Breast epithelium (tissue), 4 donors: ENCODE data around the gene MPP2. TPM values are rescaled to one million over a fixed set of nuclear protein-coding genes. Genes with fewer than 3 reads are reported as not detected.
A peak's percentile ranks its signal among the peaks of the same experiment; 100 is the strongest.

Experiments used
- DNase-seq, 2 donors: peaks; one replicate each; pipeline ENCODE4 v3.0.0-alpha.2; 2019; ENCODE audit warnings: low spot score in 2 of 2
- H3K27ac ChIP-seq, 2 donors: fragments of 200-600 bp; sonication (generic) in 1 of 2; one replicate each; pipeline ENCODE4 v1.5.1; 2016 to 2019; ENCODE audit warnings: mild to moderate bottlenecking in 1 of 2
- H3K27me3 ChIP-seq, 2 donors: fragments of 200-600 bp; sonication (generic) in 1 of 2; one replicate each; pipeline versions ENCODE4 v1.5.1 to v1.6.0; 2017 to 2019; ENCODE audit warnings: control low read depth in 1 of 2, mild to moderate bottlenecking in 1 of 2
- H3K36me3 ChIP-seq: fragments of 200-600 bp; one replicate; pipeline ENCODE4 v1.5.1; 2019
- H3K4me1 ChIP-seq, 2 donors: fragments of 200-600 bp; sonication (generic); one replicate each; pipeline ENCODE4 v1.5.1; 2016 to 2019; ENCODE audit warnings: control low read depth in 1 of 2
- H3K4me3 ChIP-seq, 3 donors: fragments of 200-600 bp; sonication (generic); 1 replicate in 2 of 3; 2 replicates in 1 of 3; pipeline ENCODE4 v1.5.1; 2016 to 2019; ENCODE audit warnings: mild to moderate bottlenecking in 3 of 3, moderate library complexity in 2 of 3
- H3K9me3 ChIP-seq, 2 donors: fragments of 200-600 bp; sonication (generic) in 1 of 2; one replicate each; pipeline ENCODE4 v1.5.1; 2016 to 2019; ENCODE audit warnings: control low read depth in 1 of 2
- POLR2A ChIP-seq: fragments of 450-650 bp; IDR thresholded peaks from one replicate; pipeline ENCODE4 v1.6.1; 2016; ENCODE audit warnings: antibody characterized with exemption, mild to moderate bottlenecking, moderate library complexity
- POLR2AphosphoS5 ChIP-seq, 3 donors: sonication (generic); formaldehyde crosslinking; IDR thresholded peaks; one replicate each; pipeline ENCODE4 v1.6.1; 2017; ENCODE audit warnings: antibody characterized with exemption in 3 of 3
- intact Hi-C: fragments of 100-400 bp; cut with DNase I; formaldehyde crosslinking; loops from one replicate; pipeline ENCODE4 v1.15.1; 2023; ENCODE audit warnings: low total_unique reads
- total RNA-seq, 3 donors: library from RNA; depleted of rRNA; stranded (reverse); fragments of >200 nt; gene quantifications; one replicate each; pipeline ENCODE4 v1.1.0, GENCODE V29; 2016
- TF ChIP-seq, protein P1 (sequence below), 3 donors: fragments of 450-650 bp; IDR thresholded peaks; one replicate each; pipeline ENCODE4 v1.5.1; 2016 to 2017; ENCODE audit warnings: antibody characterized with exemption in 3 of 3, mild to moderate bottlenecking in 3 of 3, moderate library complexity in 3 of 3

The MPP2 gene
- total RNA-seq, 3 donors from 2014 or later: 2.6 to 7.9 (median 3.9) TPM

- H3K4me1 ChIP-seq: peaks cover 0 to 7% of the 10 kb centered on the region in 2 donors
- intact Hi-C loops: loop anchor here (10.0 kb wide), 1 partner anchor 55 kb away; the partner anchor contains the start of gene DUSP3
- H3K36me3 ChIP-seq: no peaks in the 10 kb centered on the region
- no peak for DNase-seq
- TF ChIP-seq, protein P1, sequence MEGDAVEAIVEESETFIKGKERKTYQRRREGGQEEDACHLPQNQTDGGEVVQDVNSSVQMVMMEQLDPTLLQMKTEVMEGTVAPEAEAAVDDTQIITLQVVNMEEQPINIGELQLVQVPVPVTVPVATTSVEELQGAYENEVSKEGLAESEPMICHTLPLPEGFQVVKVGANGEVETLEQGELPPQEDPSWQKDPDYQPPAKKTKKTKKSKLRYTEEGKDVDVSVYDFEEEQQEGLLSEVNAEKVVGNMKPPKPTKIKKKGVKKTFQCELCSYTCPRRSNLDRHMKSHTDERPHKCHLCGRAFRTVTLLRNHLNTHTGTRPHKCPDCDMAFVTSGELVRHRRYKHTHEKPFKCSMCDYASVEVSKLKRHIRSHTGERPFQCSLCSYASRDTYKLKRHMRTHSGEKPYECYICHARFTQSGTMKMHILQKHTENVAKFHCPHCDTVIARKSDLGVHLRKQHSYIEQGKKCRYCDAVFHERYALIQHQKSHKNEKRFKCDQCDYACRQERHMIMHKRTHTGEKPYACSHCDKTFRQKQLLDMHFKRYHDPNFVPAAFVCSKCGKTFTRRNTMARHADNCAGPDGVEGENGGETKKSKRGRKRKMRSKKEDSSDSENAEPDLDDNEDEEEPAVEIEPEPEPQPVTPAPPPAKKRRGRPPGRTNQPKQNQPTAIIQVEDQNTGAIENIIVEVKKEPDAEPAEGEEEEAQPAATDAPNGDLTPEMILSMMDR (IDR thresholded peaks at IDR 0.05): no peak
- TF ChIP-seq POLR2AphosphoS5 (IDR thresholded peaks at IDR 0.05) (no peak), POLR2A (no peak)
- H3K27me3 ChIP-seq: no peaks in the 10 kb centered on the region
- H3K27ac ChIP-seq: no peak overlapping the region
- H3K4me3 ChIP-seq: no peak overlapping the region
- H3K9me3 ChIP-seq: no peaks in the 10 kb centered on the region
Measured at GRCh38 chr17:43829738-43830137, 77.6 kb downstream of the MPP2 start.

- no peaks in the 10 kb centered on the region for H3K36me3 ChIP-seq
- no peak overlapping the region for H3K4me3 ChIP-seq
- no peaks in the 10 kb centered on the region for H3K27me3 ChIP-seq
- peaks cover 0 to 8% of the 10 kb centered on the region in 2 donors for H3K4me1 ChIP-seq
- no peaks in the 10 kb centered on the region for H3K9me3 ChIP-seq
- TF ChIP-seq, protein P1 (IDR thresholded peaks at IDR 0.05): no peak
- TF ChIP-seq POLR2AphosphoS5 (IDR thresholded peaks at IDR 0.05): no peak
- no peak for TF ChIP-seq POLR2A
- no peak overlapping the region for H3K27ac ChIP-seq
- no peak for DNase-seq
- intact Hi-C loops: no loop called here
Measured at GRCh38 chr17:43827596-43827995, 79.7 kb downstream of the MPP2 start.

DNA sequence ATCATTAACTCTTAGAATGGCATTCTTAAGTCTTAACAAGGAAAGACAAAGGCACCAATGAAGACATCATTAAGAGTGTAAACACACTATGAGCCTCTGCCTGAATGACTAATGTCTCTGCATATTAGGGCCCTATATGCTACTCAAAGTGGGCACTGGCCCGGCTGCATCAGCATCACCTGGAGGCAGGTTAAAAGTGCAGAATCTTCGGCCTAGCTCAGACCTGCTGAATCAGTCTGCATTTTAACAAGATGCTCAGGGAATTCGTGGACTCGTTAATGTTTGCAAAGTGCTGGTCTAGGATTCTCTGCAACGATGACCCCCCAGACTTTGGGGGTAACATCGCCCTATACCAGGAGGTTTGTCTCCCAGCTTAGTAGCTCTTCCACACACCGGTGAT is 81.1 kb downstream of the MPP2 start:
- TF ChIP-seq POLR2A: no peak
- TF ChIP-seq POLR2AphosphoS5 (IDR thresholded peaks at IDR 0.05): no peak
- TF ChIP-seq, protein P1 (IDR thresholded peaks at IDR 0.05): no peak
- H3K27me3 ChIP-seq: no peaks in the 10 kb centered on the region
- H3K4me3 ChIP-seq: no peak overlapping the region
- intact Hi-C loops: no loop called here
- DNase-seq: no peak
- H3K9me3 ChIP-seq: no peaks in the 10 kb centered on the region
- H3K4me1 ChIP-seq: peaks cover 0 to 8% of the 10 kb centered on the region in 2 donors
- H3K27ac ChIP-seq: no peak overlapping the region
- no peaks in the 10 kb centered on the region for H3K36me3 ChIP-seq

- TF ChIP-seq, protein P1 (IDR thresholded peaks at IDR 0.05): no peak
- TF ChIP-seq POLR2A (no peak), POLR2AphosphoS5 (IDR thresholded peaks at IDR 0.05) (no peak)
- Histone ChIP-seq H3K4me3 (no peak overlapping the region), H3K9me3 (no peaks in the 10 kb centered on the region), H3K27ac (peak overlapping the region in 1 of 2 donors; percentile 32), H3K36me3 (no peaks in the 10 kb centered on the region), H3K27me3 (no peaks in the 10 kb centered on the region), H3K4me1 (peaks cover 0 to 8% of the 10 kb centered on the region in 2 donors)
- DNase-seq: no peak
- intact Hi-C loops: no loop called here
Measured at GRCh38 chr17:43825567-43825966, 81.8 kb downstream of the MPP2 start.

Other genes with a start within 250 kb of the MPP2 start
- 10 to 100 TPM in 2 of 3 donors, 1 to 10 TPM in 1; 2.6 to 11.0 (median 10.5) TPM for gene MEOX1, start 245.6 kb downstream of the MPP2 start, total RNA-seq
- not detected for gene SOST, start 148.7 kb downstream of the MPP2 start, total RNA-seq
- 10 to 100 TPM; 51.5 to 74.9 (median 62.6) TPM for gene DUSP3, start 128.6 kb downstream of the MPP2 start, total RNA-seq
- gene CFAP97D1, start 127.1 kb downstream of the MPP2 start, total RNA-seq: under 1 TPM in 1 of 3 donors, not detected in 2; 0.16 TPM
- 10 to 100 TPM; 24.2 to 26.3 (median 26.2) TPM for gene MPP3, start 74.4 kb downstream of the MPP2 start, total RNA-seq
- gene CD300LG, start 60.4 kb downstream of the MPP2 start, total RNA-seq: 10 to 100 TPM; 17.9 to 69.2 (median 51.0) TPM
- not detected for gene PPY, start 34.9 kb upstream of the MPP2 start, total RNA-seq
- under 1 TPM in 2 of 3 donors, not detected in 1; 0.88 to 0.98 TPM for gene PYY, start 46.4 kb upstream of the MPP2 start, total RNA-seq
- gene NAGS, start 97.1 kb upstream of the MPP2 start, total RNA-seq: 1 to 10 TPM in 2 of 3 donors, under 1 TPM in 1; 0.16 to 5.2 (median 4.7) TPM
- 10 to 100 TPM; 28.6 to 80.8 (median 41.0) TPM for gene TMEM101, start 107.4 kb upstream of the MPP2 start, total RNA-seq
- gene LSM12, start 159.1 kb upstream of the MPP2 start, total RNA-seq: 10 to 100 TPM; 36.8 to 45.4 (median 43.6) TPM
- 10 to 100 TPM; 34.7 to 39.8 (median 35.4) TPM for gene G6PC3, start 163.2 kb upstream of the MPP2 start, total RNA-seq
- 10 to 100 TPM; 66.5 to 79.3 (median 75.4) TPM for gene HDAC5, start 216.1 kb upstream of the MPP2 start, total RNA-seq
- 1 to 10 TPM; 1.2 to 2.1 (median 1.6) TPM for gene HROB, start 234.4 kb upstream of the MPP2 start, total RNA-seq